OCI-LY1 (cell line): Measurements from ENCODE around the gene GPR39.

Experiments used
- H2AFZ ChIP-seq: fragments of 200-600 bp; sonication (generic), shearing (Covaris generic); 2 replicates; pipeline ENCODE4 v1.6.0; 2014; ENCODE audit warnings: antibody characterized with exemption, mild to moderate bottlenecking, low read length
- H3F3A ChIP-seq: fragments of 200-600 bp; sonication (generic), shearing (Covaris generic); 2 replicates; pipeline ENCODE4 v1.6.0; 2014; ENCODE audit warnings: mild to moderate bottlenecking, antibody characterized with exemption, low read length, moderate library complexity; ENCODE audit not compliant: insufficient read depth
- H3K27ac ChIP-seq: fragments of 200-600 bp; sonication (generic); 2 replicates; pipeline ENCODE4 v1.5.1; 2014; ENCODE audit warnings: low read length, mixed run types, mild to moderate bottlenecking, low read depth; ENCODE audit not compliant: poor library complexity, severe bottlenecking
- H3K27me3 ChIP-seq: fragments of 200-600 bp; sonication (generic); 2 replicates; pipeline ENCODE4 v1.6.0; 2014; ENCODE audit warnings: antibody characterized with exemption, mild to moderate bottlenecking, low read length, moderate library complexity; ENCODE audit not compliant: insufficient read depth
- H3K36me3 ChIP-seq: fragments of 200-600 bp; sonication (generic); 2 replicates; pipeline ENCODE4 v1.6.1; 2014; ENCODE audit warnings: mild to moderate bottlenecking, antibody characterized with exemption, low read length, moderate library complexity, mixed read lengths; ENCODE audit not compliant: insufficient read depth
- H3K4me1 ChIP-seq: fragments of 200-600 bp; sonication (generic); 2 replicates; pipeline ENCODE4 v1.5.1; 2014; ENCODE audit warnings: mild to moderate bottlenecking, low read length, moderate library complexity; ENCODE audit not compliant: insufficient read depth, severe bottlenecking
- H3K4me2 ChIP-seq: fragments of 200-600 bp; sonication (generic), shearing (Covaris generic); 2 replicates; pipeline ENCODE4 v1.6.1; 2014; ENCODE audit warnings: low read length
- H3K4me3 ChIP-seq: fragments of 200-600 bp; sonication (generic); 2 replicates; pipeline ENCODE4 v1.5.1; 2014; ENCODE audit warnings: low read length, low read depth, mild to moderate bottlenecking, mixed read lengths; ENCODE audit not compliant: poor library complexity, severe bottlenecking
- H3K79me2 ChIP-seq: fragments of 200-600 bp; shearing (Covaris generic); 2 replicates; pipeline ENCODE4 v1.6.1; 2016; ENCODE audit warnings: mixed run types, low read length, mixed read lengths; ENCODE audit not compliant: insufficient read depth
- H3K9ac ChIP-seq: fragments of 200-600 bp; sonication (generic), shearing (Covaris generic); 2 replicates; pipeline ENCODE4 v1.6.1; 2014; ENCODE audit warnings: mild to moderate bottlenecking, low read length, mixed read lengths
- H3K9me2 ChIP-seq: fragments of 200-600 bp; sonication (generic), shearing (Covaris generic); 2 replicates; pipeline ENCODE4 v1.6.1; 2014; ENCODE audit warnings: low read depth, mild to moderate bottlenecking, low read length, mixed read lengths
- H3K9me3 ChIP-seq: fragments of 200-600 bp; shearing (Covaris generic); 2 replicates; pipeline ENCODE4 v1.6.1; 2014; ENCODE audit warnings: low read length, mixed read lengths
- H4K20me1 ChIP-seq: fragments of 200-600 bp; sonication (generic), shearing (Covaris generic); 2 replicates; pipeline ENCODE4 v1.6.0; 2016; ENCODE audit warnings: mild to moderate bottlenecking, low read length; ENCODE audit not compliant: insufficient read depth
- CTCF ChIP-seq: fragments of 200-600 bp; sonication (generic), shearing (Covaris generic); IDR thresholded peaks from 2 replicates; pipeline ENCODE4 v1.5.1; 2017; ENCODE audit warnings: mild to moderate bottlenecking, antibody characterized with exemption, low read length, moderate library complexity, mixed read lengths
- EZH2 ChIP-seq: fragments of 200-600 bp; sonication (generic), shearing (Covaris generic); IDR thresholded peaks from 2 replicates; pipeline ENCODE4 v1.8.0; 2017; ENCODE audit warnings: borderline replicate concordance, mixed run types, mild to moderate bottlenecking, antibody characterized with exemption, low read length, moderate library complexity, mixed read lengths

The GPR39 gene

GRCh38 chr2:132420816-132421805, 4.5 kb downstream of the GPR39 start:
- Histone ChIP-seq H3K36me3 (no peaks in the 10 kb centered on the region), H3F3A (no peaks in the 10 kb centered on the region), H3K27me3 (no peaks in the 10 kb centered on the region), H3K79me2 (no peaks in the 10 kb centered on the region), H3K9me2 (no peaks in the 10 kb centered on the region), H4K20me1 (no peaks in the 10 kb centered on the region), H3K9me3 (no peaks in the 10 kb centered on the region), H3K9ac (no peak overlapping the region), H2AFZ (no peak overlapping the region), H3K27ac (no peak overlapping the region), H3K4me3 (no peak overlapping the region), H3K4me2 (no peak overlapping the region), H3K4me1 (no peaks in the 10 kb centered on the region)
- TF ChIP-seq CTCF, result no peak
- no peak for TF ChIP-seq EZH2

DNA sequence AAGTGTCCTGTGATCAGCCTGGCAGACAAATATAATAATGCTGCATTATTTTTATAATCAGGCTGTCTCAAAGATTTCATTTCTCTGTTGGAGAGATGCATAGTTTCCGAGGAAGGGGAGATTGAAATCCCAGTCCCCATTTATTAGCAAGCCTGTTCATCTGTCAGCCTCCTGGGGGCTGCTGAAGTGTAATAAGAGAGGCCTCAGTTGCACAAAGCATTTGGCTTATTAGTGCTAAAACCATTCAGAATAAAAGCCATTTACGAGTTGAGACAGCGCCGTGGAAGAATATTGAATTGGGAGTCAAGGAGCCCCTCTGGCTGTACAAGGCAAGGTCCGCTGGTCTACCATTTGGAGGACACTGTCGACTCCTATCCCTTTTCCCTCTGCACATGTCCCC, 6.1 kb downstream of the GPR39 start:
- Histone ChIP-seq H3F3A (no peaks in the 10 kb centered on the region), H4K20me1 (no peaks in the 10 kb centered on the region), H3K9me3 (no peaks in the 10 kb centered on the region), H3K4me1 (no peaks in the 10 kb centered on the region), H3K27me3 (no peaks in the 10 kb centered on the region), H3K9me2 (no peaks in the 10 kb centered on the region), H3K4me3 (no peak overlapping the region), H3K9ac (no peak overlapping the region), H3K36me3 (no peaks in the 10 kb centered on the region), H3K4me2 (no peak overlapping the region), H3K27ac (no peak overlapping the region), H3K79me2 (no peaks in the 10 kb centered on the region), H2AFZ (no peak overlapping the region)
- TF ChIP-seq CTCF (no peak), EZH2 (no peak)

GRCh38 chr2:132424526-132425121, 8.0 kb downstream of the GPR39 start:
- TF ChIP-seq CTCF (no peak), EZH2 (no peak)
- Histone ChIP-seq H3K27me3 (no peaks in the 10 kb centered on the region), H3K9me2 (no peaks in the 10 kb centered on the region), H3K4me2 (no peak overlapping the region), H3K27ac (no peak overlapping the region), H3K9me3 (no peaks in the 10 kb centered on the region), H3K79me2 (no peaks in the 10 kb centered on the region), H3K4me3 (no peak overlapping the region), H4K20me1 (no peaks in the 10 kb centered on the region), H2AFZ (no peak overlapping the region), H3K36me3 (no peaks in the 10 kb centered on the region), H3K4me1 (no peaks in the 10 kb centered on the region), H3K9ac (no peak overlapping the region), H3F3A (no peaks in the 10 kb centered on the region)
